Femur (tissue), 1 donor: ENCODE measurements around the gene BTNL9.
"Not testable (repeated sequence)": the region's sequence is repeated elsewhere in the genome, so short reads cannot be mapped to it uniquely, and the experiment has no call there.

Source experiments
- DNase-seq: peaks from one replicate; pipeline ENCODE4 v3.0.0-alpha.2; 2017

BTNL9 gene

GRCh38 chr5:181062631-181063030, 22.6 kb downstream of the BTNL9 start:
- no peak for DNase-seq

DNA sequence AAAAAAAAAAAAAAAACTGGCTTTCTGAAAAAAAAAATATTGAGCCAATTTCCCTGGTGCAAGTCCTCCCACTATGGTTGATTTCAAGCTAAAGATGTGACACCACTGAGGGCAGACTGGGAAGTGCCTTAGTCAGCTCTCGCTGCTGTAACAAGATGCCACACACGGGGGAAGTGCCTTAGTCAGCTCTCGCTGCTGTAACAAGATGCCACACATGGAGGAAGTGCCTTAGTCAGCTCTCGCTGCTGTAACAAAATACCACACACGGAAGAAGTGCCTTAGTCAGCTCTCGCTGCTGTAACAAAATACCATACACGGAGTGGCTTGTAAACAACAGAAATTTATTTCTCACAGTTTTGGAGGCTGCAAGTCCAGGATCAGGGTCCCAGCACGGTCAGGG, 23.4 kb downstream of the BTNL9 start:
- DNase-seq, result no peak

GRCh38 chr5:181064987-181065386, 24.9 kb downstream of the BTNL9 start:
- DNase-seq, result no peak

- no peak for DNase-seq
These were observed 29.9 kb downstream of the BTNL9 start for GRCh38 chr5:181069767-181070491.

- DNase-seq, result no peak
These were observed 30.5 kb downstream of the BTNL9 start for GRCh38 chr5:181070523-181070922.

GRCh38 chr5:181071257-181071656, 31.2 kb downstream of the BTNL9 start:
- no peak for DNase-seq

DNA sequence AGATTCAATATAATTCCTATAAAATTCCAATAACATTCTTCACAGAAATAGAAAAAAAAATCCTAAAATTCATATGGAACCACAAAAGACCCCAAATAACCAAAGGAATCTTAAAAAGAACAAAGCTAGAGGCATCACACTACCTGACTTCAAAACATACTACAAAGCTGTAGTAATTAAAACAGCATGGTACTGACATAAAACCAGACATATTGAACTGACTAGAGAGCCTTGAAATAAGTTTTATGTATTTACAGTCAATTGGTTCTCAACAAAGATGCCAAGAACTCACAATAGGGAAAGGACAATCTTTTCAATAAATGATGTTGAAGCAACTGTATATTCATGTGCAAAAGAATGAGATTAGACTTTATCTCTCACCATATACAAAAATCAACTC, 36.9 kb downstream of the BTNL9 start:
- DNase-seq, result no peak

- no peak for DNase-seq
These were observed 41.9 kb downstream of the BTNL9 start for GRCh38 chr5:181081989-181082388.

DNA sequence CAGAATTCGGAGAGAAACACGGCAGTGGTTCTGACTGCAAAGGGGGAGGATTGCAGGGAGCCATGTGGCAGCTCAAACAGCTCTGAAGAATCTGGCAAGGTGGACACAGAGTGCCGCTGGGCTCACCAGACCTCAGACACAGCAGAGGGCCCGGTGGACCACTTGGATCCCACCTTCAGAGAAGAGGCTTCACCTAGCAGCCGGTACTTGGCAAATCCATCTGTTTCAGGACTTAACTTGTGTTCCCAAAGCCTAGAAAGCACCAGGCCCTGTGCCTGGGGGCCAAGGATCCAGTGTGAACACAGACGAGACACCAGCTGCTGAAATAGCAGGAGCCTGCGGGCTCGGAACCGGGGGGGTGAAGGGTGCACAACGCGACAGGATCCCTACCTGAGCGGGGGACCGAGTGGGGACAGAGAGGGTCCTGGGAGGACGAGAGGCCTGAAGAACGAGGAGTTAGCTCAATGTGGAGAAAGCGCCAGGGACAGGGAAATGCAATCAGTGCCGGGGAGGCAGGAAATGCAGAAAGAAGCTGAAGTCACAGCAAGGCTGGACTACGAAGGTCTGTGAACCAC, 44.6 kb downstream of the BTNL9 start:
- no peak for DNase-seq

DNA sequence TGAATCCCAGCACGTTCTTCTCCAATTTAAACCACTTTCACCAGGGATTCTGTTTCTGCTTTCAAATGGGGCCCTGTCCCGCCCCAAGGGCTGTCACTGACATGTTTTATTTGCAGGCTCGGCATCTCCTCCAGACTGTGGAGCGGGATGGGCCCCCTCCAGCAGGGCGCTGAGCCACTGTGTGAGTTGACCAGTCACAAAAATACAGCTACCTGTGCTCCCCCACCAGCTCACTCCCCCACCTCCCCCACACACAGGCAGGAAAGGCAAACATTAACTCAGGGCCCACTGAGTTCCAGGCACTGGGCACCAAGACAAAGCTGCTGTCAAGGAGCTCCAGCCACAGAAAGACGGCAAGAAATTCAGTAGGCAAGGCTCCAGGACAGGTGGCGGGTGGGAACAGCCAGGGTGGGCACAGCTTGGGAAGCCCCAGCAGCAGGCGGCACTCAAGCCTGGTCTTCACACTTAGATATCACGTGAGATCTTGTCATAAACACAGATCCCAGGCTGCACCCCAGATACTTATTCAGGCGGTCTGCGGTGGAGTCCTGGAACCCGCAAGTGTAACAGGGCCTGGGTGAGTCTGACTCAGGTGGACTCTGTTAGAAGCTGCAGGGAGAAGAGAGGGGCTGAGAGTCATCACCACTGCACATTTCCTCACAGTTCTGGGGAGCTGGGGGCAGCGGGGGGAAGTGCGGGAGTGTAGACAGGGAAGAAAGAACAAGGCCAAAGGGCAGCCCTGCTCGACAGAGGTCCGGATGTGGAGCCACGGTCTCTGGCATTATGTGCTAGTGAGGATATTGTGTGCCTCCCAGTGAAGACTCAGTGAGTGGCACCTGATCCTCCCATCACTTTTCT, 46.2 kb downstream of the BTNL9 start:
- DNase-seq, result no peak

DNA sequence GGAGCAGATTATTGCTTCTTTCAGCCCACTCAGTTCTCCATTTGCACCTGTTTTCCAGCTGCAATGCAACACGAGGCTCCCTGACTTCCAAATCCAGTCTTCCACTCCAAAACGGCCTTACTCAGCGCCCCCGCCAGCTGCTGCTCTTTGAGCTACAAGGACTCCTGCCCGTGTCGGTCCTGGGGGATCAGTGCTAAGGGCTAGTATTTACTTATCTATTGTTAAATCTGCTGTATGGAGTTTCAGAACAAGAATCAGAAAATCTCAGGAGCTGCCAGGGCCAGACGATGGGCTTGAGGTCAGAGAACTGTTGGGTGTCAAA, 46.8 kb downstream of the BTNL9 start:
- no peak for DNase-seq

- DNase-seq, result no peak
These were observed 47.2 kb downstream of the BTNL9 start for GRCh38 chr5:181087309-181087708.

DNA sequence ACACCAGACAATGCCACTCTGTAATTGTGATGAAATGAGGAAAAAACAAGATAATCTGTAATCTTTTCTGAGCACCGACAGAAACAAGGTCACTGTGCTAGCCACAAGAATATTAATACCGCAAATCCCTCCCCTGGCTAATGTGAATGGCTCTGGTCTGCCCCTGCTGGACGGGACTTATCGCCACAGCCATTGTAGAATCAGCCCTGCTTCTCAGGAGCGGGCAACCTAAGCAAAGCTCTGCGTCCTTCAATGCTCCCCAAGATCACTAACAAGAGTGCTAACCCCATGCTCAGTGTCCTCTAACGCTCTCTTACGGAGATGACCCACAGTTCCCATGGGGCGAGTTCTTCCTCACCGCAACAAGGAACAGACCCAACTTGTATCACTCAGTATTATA, 48.2 kb downstream of the BTNL9 start:
- no peak for DNase-seq

DNA sequence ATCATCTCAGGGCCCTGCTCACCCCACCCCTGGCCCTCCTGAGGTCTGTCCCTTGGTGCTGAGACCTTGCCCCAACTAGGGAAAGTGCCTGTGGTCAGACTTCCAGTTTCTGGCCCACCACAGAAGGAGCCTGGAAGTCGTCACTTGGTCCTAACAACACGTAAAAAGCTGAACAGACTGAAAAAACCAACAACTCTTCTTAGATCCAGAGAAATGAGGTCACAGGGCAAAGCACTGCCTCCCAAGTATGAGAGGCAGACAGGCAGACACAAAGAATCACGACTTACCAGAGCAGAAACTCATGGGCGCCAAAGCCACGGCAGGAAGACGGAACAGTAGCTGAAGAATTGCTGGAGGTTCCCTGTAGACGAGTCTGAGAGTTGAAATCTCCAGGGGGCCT, 52.4 kb downstream of the BTNL9 start:
- DNase-seq, result no peak

DNA sequence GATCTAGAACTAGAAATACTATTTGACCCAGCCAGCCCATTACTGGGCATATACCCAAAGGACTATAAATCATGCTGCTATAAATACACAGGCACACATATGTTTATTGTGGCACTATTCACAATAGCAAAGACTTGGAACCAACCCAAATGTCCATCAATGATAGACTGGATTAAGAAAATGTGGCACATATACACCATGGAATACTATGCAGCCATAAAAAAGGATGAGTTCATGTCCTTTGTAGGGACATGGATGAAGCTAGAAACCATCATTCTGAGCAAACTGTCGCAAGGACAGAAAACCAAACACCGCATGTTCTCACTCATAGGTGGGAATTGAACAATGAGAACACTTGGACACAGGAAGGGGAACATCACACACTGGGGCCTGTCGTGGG, 55.1 kb downstream of the BTNL9 start:
- not testable (repeated sequence) for DNase-seq

DNA sequence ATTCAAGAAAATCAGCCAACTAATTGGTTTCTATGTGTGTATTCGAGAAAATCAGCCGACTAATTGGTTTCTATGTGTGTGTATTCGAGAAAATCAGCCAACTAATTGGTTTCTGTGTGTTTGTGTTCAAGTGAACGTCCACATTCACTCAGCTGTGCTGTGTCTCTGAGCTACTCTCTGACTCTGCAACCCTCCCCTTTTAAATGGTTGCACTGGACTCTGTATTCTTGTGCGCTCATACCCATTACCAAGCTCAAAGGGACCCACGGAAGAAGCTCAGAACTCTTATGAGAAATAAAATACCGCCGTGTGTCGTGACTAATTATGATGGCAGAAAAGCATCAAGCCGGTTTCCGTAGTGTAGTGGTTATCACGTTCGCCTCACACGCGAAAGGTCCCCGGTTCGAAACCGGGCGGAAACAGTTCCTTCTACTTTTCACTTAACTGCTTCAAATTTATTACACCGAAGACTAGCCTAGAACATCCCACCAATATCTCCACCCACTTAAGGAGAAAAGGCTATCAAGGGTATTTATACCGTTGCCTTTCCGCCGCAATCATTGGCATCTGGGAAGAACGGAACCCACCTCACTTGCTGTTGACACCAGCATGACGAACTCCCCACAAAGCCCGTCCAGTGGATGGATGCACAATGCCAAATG, 56.8 kb downstream of the BTNL9 start:
- DNase-seq, result not testable (repeated sequence)

DNA sequence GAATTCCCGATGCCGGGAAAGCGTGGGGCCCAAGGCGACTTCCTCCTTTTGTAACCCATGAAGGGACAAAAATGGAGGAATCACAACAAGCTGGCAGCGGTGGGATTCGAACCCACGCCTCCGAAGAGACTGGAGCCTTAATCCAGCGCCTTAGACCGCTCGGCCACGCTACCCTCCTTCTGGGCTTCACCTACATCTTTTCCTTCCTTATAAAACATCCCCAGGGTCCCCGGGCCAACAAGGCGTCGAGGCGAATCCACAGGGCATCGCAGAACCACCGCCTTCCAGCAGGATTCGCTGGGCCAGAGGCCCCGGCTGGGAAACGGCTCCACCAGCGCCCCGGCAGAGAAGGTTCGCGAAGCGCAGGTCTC, 57.3 kb downstream of the BTNL9 start:
- not testable (repeated sequence) for DNase-seq

DNA sequence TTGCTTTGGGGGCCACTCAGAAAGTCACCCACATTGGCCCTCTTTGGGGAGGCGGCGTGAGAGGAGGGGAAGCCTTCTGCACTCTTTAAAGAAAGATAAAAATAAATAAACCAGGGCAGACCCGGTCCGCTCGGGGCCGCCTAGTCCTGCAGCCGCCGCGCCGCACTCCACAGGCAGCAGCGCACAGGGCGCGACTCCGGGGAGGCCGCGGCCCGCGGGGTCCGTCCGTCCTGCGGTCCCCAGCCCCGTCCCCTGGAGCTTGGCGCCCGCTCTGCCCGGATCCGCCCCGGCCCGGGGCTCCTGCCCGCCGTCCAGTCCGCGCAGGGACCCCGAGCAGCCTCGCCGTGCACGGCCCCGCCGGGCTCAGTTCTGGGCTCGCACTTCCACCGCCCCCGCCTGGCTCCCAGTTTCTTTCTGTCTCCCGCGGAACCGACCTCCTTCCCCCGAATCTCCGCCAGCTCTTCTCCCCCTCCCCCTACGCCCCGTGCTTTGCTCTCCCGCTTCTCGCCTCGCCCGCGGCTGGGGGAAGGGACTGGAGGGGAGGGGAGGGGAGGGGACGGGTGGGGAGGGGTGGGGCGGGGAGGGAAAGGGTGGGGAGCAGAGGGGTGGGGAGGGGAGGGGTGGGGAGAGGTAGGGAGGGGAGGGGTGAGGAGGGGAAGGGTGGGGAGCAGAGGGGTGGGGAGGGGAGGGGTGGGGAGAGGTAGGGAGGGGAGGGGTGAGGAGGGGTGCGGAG, 57.9 kb downstream of the BTNL9 start:
- not testable (repeated sequence) for DNase-seq

GRCh38 chr5:181098762-181099601, 58.9 kb downstream of the BTNL9 start:
- DNase-seq, result no peak

DNA sequence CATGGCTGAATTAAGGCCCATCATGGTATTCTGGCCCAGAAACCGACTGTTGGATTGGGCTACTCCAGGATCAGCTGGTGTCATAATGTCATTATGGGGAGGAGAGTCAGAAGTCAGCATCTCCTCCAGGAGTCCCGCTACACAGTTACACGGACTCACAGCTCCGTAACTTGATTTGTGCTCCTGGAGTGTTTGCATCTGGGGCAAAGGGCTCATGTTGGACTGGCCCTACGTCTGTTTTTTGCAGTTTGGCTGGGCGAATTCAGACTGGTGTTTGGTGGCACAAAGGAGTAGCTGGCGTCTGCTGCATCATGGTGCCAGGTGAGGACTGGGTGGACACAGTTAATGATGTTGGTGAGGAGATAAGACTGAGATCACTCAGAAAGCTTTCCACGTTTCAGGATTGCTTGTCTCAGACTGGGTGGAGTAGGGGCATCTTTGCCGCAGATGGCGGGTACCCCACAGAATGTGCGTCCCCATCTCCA, 59.6 kb downstream of the BTNL9 start:
- no peak for DNase-seq

DNA sequence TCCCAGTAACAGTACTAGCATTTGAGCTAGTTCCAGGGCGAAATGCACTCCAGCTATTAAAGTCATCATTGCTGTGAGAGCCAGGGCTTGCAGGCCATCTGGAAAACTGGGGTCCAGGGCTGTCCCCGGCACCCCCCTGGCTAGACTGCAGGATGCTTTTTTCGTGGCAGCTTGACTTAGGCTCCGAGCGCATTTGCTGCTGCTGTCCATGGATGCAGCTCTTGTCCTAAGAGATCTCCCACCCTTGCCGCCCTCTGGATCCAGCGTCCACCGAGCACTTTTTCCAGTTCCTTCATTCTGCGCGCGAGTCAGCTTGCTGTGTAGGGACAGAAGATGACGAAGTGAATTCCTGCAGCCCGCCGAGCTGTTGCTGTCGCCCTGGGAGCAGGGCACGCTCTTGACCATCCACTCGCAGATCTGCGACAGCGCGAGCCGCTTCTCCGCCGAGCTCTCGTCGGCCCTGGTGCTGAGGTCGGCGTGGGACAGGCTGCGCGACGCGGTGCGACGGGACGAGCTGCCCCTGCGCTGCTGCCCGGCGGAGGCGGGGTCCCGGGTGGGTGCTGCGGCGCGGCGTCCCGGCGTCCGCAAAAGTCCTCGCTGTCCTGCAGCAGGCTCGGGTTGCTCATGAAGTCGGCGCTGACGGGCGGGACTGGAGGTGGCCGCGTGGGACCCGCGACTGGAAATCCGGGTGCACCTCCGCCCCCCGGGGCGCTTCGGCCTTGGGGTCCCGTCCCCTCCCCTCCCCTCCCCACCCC, 60.2 kb downstream of the BTNL9 start:
- DNase-seq, result no peak
